Upper lobe of left lung (tissue), 6 donors: ENCODE data around the gene SSTR3. TPM values are rescaled to one million over a fixed set of nuclear protein-coding genes. Genes with fewer than 3 reads are reported as not detected.

Experiments
- ATAC-seq, 2 donors: fragments of 200-7000 bp; cut with Tn5 transposase; one replicate each; pipeline ENCODE4 v1.9.1; 2022; ENCODE audit warnings: mild to moderate bottlenecking in 2 of 2, moderate library complexity in 2 of 2; ENCODE audit not compliant: low FRiP score in 2 of 2
- DNase-seq, 2 donors: peaks; one replicate each; pipeline ENCODE4 v3.0.0-alpha.2; 2019 to 2020
- H3K27ac ChIP-seq, 4 donors: fragments of 200-600 bp; sonication (generic); one replicate each; pipeline ENCODE4 v1.5.1; 2016 to 2019
- H3K27me3 ChIP-seq, 4 donors: fragments of 200-600 bp; sonication (generic); one replicate each; pipeline ENCODE4 v1.5.1; 2017 to 2019
- H3K36me3 ChIP-seq, 4 donors: fragments of 200-600 bp; sonication (generic); one replicate each; pipeline ENCODE4 v1.5.1; 2016 to 2019
- H3K4me1 ChIP-seq, 4 donors: fragments of 200-600 bp; sonication (generic); one replicate each; pipeline ENCODE4 v1.5.1; 2018 to 2019
- H3K4me3 ChIP-seq, 4 donors: fragments of 200-600 bp; sonication (generic); one replicate each; pipeline ENCODE4 v1.5.1; 2017 to 2019; ENCODE audit warnings: mild to moderate bottlenecking in 2 of 4, moderate library complexity in 1 of 4
- H3K9me3 ChIP-seq, 4 donors: fragments of 200-600 bp; sonication (generic); one replicate each; pipeline ENCODE4 v1.5.1; 2018 to 2019
- CTCF ChIP-seq, 6 experiments: fragments of 450-650 bp in 4 of 6; fragments of 200-600 bp in 2 of 6; sonication (generic) in 2 of 6; IDR thresholded peaks; one replicate each; pipeline ENCODE4 v1.5.1; 2016 to 2019; ENCODE audit warnings: antibody characterized with exemption in 6 of 6
- EP300 ChIP-seq, 4 donors: sonication (generic); formaldehyde crosslinking; IDR thresholded peaks; one replicate each; pipeline ENCODE4 v1.5.1; 2017; ENCODE audit warnings: antibody characterized with exemption in 4 of 4, control low read depth in 2 of 4
- POLR2A ChIP-seq, 4 donors: fragments of 450-650 bp; IDR thresholded peaks; one replicate each; pipeline ENCODE4 v1.5.1; 2016 to 2017; ENCODE audit warnings: antibody characterized with exemption in 4 of 4, mild to moderate bottlenecking in 2 of 4
- POLR2AphosphoS5 ChIP-seq, 2 donors: sonication (generic); formaldehyde crosslinking; IDR thresholded peaks; one replicate each; pipeline ENCODE4 v1.5.1; 2017; ENCODE audit warnings: antibody characterized with exemption in 2 of 2
- WGBS, 2 donors: methylation state at CpG; one replicate each; pipeline ENCODE4 v1.1.5; 2017 to 2018; 5-methylcytosine and 5-hydroxymethylcytosine counted together
- total RNA-seq, 6 donors: library from RNA; depleted of rRNA in 4 of 6; stranded (reverse); fragments of >200 nt in 4 of 6; gene quantifications; one replicate each; pipeline versions ENCODE4 v1.1.0 to v1.2.1, GENCODE V29; 2016 to 2021
- donor health status: DM: no; HTN: no; CAD: no; lungs with moderate emphysema.
- donor health status: DM: no; HTN: yes; CAD: no; lungs with severe emphysema.

The SSTR3 gene
- total RNA-seq, 6 donors from 2014 or later, result 0.06 to 0.13 TPM; not detected in 4

- H3K4me3 ChIP-seq, result peak overlapping the region; percentile 8 to 55 (median 49)
- no peak for DNase-seq
- 48 to 57% methylated on average over 5 to 10 of the region's 12 CpGs for WGBS, 2 donors
Observed at GRCh38 chr22:37243402-37244113, 31.3 kb upstream of the SSTR3 start.

GRCh38 chr22:37242395-37242918 lies 30.2 kb upstream of the SSTR3 start:
- peak overlapping the region; percentile 81 to 91 (median 83) for H3K27ac ChIP-seq
- 32 to 55% methylated on average over 10 to 16 of the region's 16 CpGs for WGBS, 2 donors
- ATAC-seq, result peak; percentile 69 to 79
- peak in 1 of 2 donors; percentile 89 for DNase-seq
- no peaks in the 10 kb centered on the region for H3K27me3 ChIP-seq
- peaks cover 9 to 35% (median 23%) of the 10 kb centered on the region in 4 donors for H3K4me1 ChIP-seq
- TF ChIP-seq POLR2A (IDR thresholded peaks at IDR 0.05), result peak in 1 of 4 donors; percentile 27
- TF ChIP-seq EP300 (IDR thresholded peaks at IDR 0.05), result no peak
- TF ChIP-seq POLR2AphosphoS5 (IDR thresholded peaks at IDR 0.05), result peak; percentile 13 to 65
- TF ChIP-seq CTCF (IDR thresholded peaks at IDR 0.05), result no peak
- peak overlapping the region in 3 of 4 donors; percentile 44 to 55 (median 54) for H3K4me3 ChIP-seq
- H3K36me3 ChIP-seq, result no peaks in the 10 kb centered on the region
- H3K9me3 ChIP-seq, result no peaks in the 10 kb centered on the region

More at GRCh38 chr22:37243402-37244113, 31.3 kb upstream of the SSTR3 start:
- no peaks in the 10 kb centered on the region for H3K27me3 ChIP-seq
- H3K27ac ChIP-seq, result peak overlapping the region; percentile 81 to 91 (median 83)
- TF ChIP-seq POLR2AphosphoS5 (IDR thresholded peaks at IDR 0.05), result no peak
- no peak for TF ChIP-seq CTCF (IDR thresholded peaks at IDR 0.05)
- ATAC-seq, result peak in 1 of 2 donors; percentile 2
- no peaks in the 10 kb centered on the region for H3K36me3 ChIP-seq
- H3K4me1 ChIP-seq, result peaks cover 9 to 34% (median 20%) of the 10 kb centered on the region in 4 donors
- no peaks in the 10 kb centered on the region for H3K9me3 ChIP-seq

- no peak for TF ChIP-seq CTCF (IDR thresholded peaks at IDR 0.05)
- no peak for TF ChIP-seq EP300 (IDR thresholded peaks at IDR 0.05)
- no peak for TF ChIP-seq POLR2A (IDR thresholded peaks at IDR 0.05)
- TF ChIP-seq POLR2AphosphoS5 (IDR thresholded peaks at IDR 0.05), result peak in 1 of 2 donors; percentile 9
- Histone ChIP-seq H3K4me3 (peak overlapping the region in 3 of 4 donors; percentile 38 to 55 (median 44)), H3K4me1 (peaks cover 12 to 44% (median 27%) of the 10 kb centered on the region in 4 donors), H3K9me3 (no peaks in the 10 kb centered on the region), H3K36me3 (no peaks in the 10 kb centered on the region), H3K27me3 (no peaks in the 10 kb centered on the region), H3K27ac (peak overlapping the region; percentile 54 to 91 (median 76))
- peak in 1 of 2 donors; percentile 71 for DNase-seq
- ATAC-seq, result peak in 1 of 2 donors; percentile 34
- 35 to 36% methylated on average over 7 to 17 of the region's 19 CpGs for WGBS, 2 donors
Observed at GRCh38 chr22:37241351-37242142, 29.3 kb upstream of the SSTR3 start.

DNA sequence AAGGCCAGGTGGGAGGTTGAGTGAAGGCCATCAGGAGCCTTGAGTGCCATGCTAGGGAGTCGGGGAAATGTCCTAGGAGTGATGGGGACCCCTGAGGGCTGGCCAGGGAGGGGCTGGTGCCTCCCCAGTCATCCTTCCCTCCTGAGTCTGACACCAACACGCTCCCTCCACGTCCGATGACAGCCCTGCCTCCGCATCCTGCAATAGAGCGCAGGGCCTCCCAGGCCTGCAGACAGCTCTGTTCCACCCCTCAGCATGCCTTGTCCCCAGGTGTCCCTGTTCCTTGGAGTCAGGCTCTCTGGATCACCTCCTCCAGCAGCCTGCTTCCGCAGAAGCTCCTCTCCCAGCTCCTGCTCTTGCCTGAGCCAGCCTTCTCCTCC lies 28.7 kb upstream of the SSTR3 start:
- 77 to 88% methylated on average over 5 to 7 of the region's 7 CpGs for WGBS, 2 donors
- ATAC-seq (no peak), DNase-seq (no peak)
- peak overlapping the region; percentile 54 to 91 (median 76) for H3K27ac ChIP-seq
- H3K27me3 ChIP-seq, result no peaks in the 10 kb centered on the region
- H3K36me3 ChIP-seq, result no peaks in the 10 kb centered on the region
- no peak for TF ChIP-seq CTCF (IDR thresholded peaks at IDR 0.05)
- TF ChIP-seq POLR2A (IDR thresholded peaks at IDR 0.05), result no peak
- TF ChIP-seq POLR2AphosphoS5 (IDR thresholded peaks at IDR 0.05), result no peak
- TF ChIP-seq EP300 (IDR thresholded peaks at IDR 0.05), result no peak
- H3K9me3 ChIP-seq, result no peaks in the 10 kb centered on the region
- H3K4me1 ChIP-seq, result peaks cover 12 to 44% (median 27%) of the 10 kb centered on the region in 4 donors
- H3K4me3 ChIP-seq, result peak overlapping the region in 2 of 4 donors; percentile 38 to 55
